GM18520 (cell line): ENCODE measurements around the gene GRID1.
A peak's percentile ranks its signal among the peaks of the same experiment; 100 is the strongest.
"Not testable (repeated sequence)": the region's sequence is repeated elsewhere in the genome, so short reads cannot be mapped to it uniquely, and the experiment has no call there.

ENCODE experiments used
- ATAC-seq: cut with Tn5 transposase; IDR thresholded peaks from one replicate; pipeline ENCODE4 v1.9.1; 2021; ENCODE audit not compliant: unreplicated experiment

Gene GRID1

DNA sequence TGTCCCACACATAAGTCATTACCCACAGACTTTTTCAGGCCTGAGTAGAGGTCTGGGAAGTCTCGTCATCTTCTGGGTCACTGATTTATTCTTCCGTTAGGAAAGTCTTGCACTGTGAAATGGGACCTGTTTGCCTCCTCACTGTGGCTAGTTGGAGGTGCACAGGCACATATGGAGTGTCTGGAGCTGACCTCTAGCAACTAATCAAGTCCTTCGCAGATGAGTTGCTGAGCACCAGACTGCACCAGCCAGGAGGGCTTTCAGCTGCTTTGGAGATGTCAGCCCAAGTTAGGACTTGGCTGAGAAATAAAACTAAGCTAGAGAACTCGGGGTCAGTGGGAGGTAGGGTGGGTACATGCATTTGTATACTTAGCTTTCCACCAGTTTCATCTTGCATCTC lies 578.0 kb downstream of the GRID1 start:
- no peak for ATAC-seq

GRCh38 chr10:85787881-85788280 lies 578.7 kb downstream of the GRID1 start:
- ATAC-seq = no peak

DNA sequence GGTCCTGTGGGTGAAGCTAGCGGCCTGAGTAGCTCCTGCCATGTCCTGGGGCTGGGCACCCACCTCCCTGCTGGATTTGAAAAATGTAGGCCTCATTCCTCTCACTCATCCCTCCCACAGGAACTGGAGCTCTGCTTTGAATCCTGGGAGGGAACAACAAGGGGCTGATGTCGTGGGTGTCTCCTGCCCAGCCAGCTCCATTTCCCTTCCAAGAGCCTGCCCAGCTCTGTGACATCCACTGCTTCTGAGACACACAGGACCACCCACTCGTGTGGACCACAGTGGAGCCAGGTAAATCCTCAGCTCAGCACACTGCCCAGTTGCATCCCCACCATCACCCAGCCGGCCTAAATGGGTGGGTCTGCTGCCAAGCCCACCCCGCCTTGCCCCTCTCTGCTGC lies 579.2 kb downstream of the GRID1 start:
- no peak for ATAC-seq

DNA sequence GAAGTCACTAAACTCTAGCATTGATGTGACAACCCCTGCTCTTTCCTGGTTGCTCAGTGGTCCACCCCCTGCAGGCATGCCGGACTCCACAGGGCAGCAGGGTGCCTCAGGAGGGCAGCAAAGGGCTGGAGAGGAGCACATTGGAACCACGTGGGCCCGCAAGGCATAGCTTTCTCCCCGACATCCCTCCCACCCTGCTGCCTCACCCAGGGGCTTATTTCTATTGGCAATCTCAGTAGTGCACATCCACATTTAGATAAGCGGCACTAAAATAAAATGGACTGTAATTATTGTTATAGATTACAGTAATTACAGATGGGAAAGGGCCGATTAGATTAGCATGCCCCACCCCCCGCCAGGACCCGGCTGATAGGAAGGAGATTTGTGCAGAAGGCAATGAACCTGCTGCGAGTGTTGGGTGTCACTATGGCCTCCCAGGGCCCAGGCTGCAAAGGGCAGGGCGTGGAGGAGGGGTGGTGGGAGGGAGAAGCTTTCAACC lies 580.1 kb downstream of the GRID1 start:
- no peak for ATAC-seq

GRCh38 chr10:85784792-85785191 lies 581.8 kb downstream of the GRID1 start:
- ATAC-seq = no peak

- ATAC-seq = no peak
These were observed 585.2 kb downstream of the GRID1 start for GRCh38 chr10:85781404-85781803.

- no peak for ATAC-seq
These were observed 588.5 kb downstream of the GRID1 start for GRCh38 chr10:85778074-85778473.

DNA sequence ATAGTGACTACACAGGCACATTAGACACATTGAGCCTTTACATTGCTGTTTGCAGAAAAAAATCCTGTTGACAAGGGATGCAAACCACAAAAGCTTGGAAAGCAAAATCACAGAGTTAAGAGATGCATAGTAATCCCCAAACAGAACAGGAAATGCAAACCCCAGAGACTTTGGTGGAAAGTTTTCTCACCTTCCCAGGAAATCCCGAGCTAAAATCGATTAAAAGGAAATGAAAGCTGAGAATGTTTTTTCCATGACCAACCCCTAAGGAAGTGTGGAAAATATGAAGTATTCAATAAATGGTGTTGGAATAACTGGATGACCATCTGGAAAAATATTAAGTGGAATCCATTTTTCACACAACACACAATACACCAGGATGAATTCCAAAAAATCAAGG lies 598.7 kb downstream of the GRID1 start:
- ATAC-seq = no peak

DNA sequence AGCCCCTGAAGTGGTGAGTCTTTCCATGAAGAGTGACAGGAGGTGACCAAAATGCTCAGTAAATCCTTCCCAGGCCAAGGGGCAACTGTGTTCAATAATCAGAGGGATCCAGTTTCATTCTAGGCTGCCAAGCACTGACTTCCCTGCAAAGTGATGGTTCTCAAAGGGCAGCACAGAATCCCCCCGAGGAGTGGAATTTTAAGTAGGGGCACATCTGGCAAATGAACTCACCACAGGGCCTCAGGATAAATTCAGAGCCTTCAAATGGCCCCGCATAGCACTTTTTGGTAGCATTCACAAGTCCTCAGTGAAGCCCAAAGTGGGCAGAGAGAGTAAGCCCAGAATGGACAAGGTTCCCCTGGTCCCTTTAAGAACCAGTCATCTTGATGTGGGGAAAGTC lies 602.5 kb downstream of the GRID1 start:
- no peak for ATAC-seq

DNA sequence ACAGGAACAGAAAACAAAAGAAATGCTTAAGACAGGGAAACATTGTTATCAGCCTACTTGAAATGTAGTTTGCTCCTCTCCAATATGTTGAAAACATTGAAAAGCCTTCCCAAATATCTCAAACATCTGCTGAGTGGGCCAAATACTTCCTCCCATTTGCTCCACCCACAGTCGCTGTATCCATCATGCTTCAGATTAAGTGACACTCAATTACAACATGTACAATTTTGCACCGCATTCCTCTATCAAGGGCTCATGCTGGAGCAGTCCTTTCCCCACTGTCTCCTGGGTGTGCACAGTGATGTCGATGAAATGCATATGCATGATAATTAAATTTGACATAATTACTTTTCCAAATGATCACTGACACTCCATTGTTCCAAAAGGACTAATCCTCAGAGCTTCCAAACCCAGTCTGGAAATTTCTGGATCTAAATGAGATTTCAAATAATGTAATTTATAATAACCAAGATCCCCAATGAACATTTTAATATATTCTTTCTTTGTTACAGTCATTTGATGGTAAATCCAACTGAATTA lies 604.6 kb downstream of the GRID1 start:
- no peak for ATAC-seq

DNA sequence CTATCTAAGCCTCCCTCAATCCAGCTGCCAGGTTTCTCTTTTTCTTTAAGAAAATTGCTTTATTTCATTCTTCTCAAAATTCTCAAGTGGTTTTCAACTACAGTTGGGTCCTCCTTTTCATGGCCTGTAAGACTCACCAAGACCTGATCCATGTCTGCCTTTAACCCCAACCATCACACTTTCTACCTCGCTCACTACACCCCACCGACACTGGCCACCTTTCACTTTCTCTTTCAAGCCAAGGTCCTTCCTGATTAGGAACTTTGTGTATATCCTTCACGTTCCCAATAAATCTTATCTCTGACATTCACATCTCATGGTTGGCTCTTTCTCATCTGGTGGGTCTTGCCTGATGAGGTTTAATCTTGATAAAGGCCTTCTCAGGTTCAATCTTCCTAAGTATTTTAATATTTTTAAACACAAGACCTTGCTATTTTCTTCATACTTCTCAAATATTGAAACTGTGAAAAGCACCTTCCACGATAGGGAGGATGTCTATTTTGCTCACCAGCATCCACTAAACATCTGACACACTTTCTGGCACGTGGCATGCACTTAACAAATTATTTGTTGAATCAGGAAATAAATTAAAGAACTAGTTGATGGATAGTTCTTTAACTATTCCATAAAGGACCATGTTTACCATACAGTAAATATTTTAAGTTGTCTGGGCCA lies 624.8 kb downstream of the GRID1 start:
- ATAC-seq = peak; percentile 62

GRCh38 chr10:85735997-85736396 lies 630.6 kb downstream of the GRID1 start:
- no peak for ATAC-seq

GRCh38 chr10:85734791-85735190 lies 631.8 kb downstream of the GRID1 start:
- ATAC-seq = no peak

GRCh38 chr10:85724215-85724614 lies 642.4 kb downstream of the GRID1 start:
- ATAC-seq = no peak

- no peak for ATAC-seq
These were observed 645.5 kb downstream of the GRID1 start for GRCh38 chr10:85720931-85721590.

GRCh38 chr10:85719408-85719807 lies 647.2 kb downstream of the GRID1 start:
- no peak for ATAC-seq

DNA sequence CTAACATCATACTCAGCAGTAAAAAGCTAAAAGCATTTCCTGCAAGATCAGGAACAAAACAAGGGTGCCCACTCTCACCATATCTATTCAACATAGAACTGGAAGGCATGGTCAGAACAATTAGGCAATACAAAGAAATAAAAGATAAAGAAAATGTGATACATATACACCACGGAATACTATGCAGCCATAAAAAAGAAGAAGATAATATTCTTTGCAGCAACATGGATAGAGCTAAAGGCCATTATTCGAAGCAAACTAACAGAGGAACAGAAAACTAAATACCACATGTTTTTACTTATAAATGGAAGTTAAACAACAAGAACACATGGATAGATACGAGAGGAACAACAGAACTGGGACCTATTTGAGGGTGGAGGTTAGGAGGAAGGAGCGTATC lies 652.7 kb downstream of the GRID1 start:
- ATAC-seq = no peak

- no peak for ATAC-seq
These were observed 663.8 kb downstream of the GRID1 start for GRCh38 chr10:85702768-85703167.

DNA sequence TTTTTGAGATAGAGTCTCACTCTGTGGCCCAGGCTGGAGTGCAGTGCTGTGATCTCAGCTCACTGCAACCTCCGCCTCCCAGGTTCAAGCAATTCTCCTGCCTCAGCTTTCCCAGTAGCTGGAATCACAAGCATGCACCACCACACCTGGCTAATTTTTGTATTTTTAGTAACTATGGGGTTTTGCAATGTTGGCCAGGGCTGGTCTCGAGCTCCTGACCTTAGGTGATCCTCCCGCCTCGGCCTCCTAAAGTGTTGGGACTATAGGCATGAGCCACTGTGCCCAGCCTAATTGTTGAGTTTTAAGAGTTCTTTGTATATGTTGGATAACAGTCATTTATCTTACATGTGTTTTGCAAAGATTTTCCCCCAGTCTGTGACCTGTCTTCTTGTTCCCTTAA lies 667.5 kb downstream of the GRID1 start:
- not testable (repeated sequence) for ATAC-seq

DNA sequence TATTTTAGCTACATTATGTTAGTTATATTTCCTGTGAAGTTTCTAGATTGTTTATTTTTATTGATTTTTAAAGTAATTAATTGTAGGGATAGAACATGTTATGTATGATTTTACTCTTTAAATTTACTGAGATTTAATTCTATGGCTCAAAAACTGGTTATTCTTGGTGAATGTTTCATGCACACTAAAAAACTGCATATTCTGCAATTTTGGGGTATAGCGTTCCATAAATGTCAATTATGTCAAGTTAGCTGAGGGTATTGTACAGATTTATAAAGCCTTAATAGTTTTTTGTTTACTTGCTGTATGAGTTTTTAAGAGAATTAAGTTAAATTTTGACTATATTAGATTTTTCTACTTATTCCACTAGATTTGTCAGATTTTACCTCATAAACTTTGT lies 669.7 kb downstream of the GRID1 start:
- no peak for ATAC-seq

- ATAC-seq = no peak
These were observed 684.0 kb downstream of the GRID1 start for GRCh38 chr10:85682621-85683020.

DNA sequence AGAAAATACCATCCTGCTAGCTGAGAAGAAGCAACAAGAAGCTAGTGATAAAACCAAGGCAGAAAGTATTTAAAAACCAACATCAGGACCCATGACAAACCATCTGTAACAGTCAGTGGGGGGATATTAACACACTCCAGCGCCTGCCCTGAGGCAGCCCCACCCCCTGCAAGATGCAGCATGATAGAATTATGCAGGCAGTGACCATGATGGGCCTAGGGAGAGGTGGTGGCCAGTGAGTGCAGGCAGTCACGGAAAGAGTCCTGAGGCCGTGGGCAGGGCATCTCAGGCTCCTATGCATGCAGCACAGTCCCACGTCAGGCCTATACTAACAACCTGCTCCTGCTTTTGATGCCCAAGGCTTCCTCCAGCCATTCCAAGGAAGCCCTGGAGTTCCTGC lies 686.9 kb downstream of the GRID1 start:
- no peak for ATAC-seq
